IPS DF 6.9 (cell line): ENCODE measurements around the gene SPATA16.

Source experiments
- DNase-seq: peaks from one replicate; pipeline ENCODE4 v3.0.0-alpha.2; 2013; ENCODE audit warnings: low read depth, low spot score
- H3K27ac ChIP-seq: one replicate; pipeline ENCODE4 v1.5.1; 2013; ENCODE audit warnings: low read length, control low read depth
- H3K27me3 ChIP-seq: 2 replicates; pipeline ENCODE4 v1.6.1; 2013; ENCODE audit warnings: mild to moderate bottlenecking, low read length; ENCODE audit not compliant: control insufficient read depth, insufficient read depth
- H3K36me3 ChIP-seq: 2 replicates; pipeline ENCODE4 v1.6.1; 2013; ENCODE audit warnings: low read length; ENCODE audit not compliant: control insufficient read depth, insufficient read depth
- H3K4me1 ChIP-seq: 2 replicates; pipeline ENCODE4 v1.6.1; 2013; ENCODE audit warnings: low read length; ENCODE audit not compliant: control insufficient read depth, insufficient read depth
- H3K4me3 ChIP-seq: 2 replicates; pipeline ENCODE4 v1.5.1; 2013; ENCODE audit warnings: mild to moderate bottlenecking, low read length
- H3K9me3 ChIP-seq: 2 replicates; pipeline ENCODE4 v1.6.1; 2013; ENCODE audit warnings: low read length, inconsistent platforms; ENCODE audit not compliant: control insufficient read depth, insufficient read depth
- WGBS: extraction: QIAGEN DNeasy Blood & Tissue Kit; methylation state at CpG from one replicate; pipeline ENCODE4 v1.1.7; 2013; ENCODE audit warnings: mixed read lengths, missing lambda C conversion rate; ENCODE audit not compliant: insufficient read length, insufficient coverage; 5-methylcytosine and 5-hydroxymethylcytosine counted together

The SPATA16 gene

DNA sequence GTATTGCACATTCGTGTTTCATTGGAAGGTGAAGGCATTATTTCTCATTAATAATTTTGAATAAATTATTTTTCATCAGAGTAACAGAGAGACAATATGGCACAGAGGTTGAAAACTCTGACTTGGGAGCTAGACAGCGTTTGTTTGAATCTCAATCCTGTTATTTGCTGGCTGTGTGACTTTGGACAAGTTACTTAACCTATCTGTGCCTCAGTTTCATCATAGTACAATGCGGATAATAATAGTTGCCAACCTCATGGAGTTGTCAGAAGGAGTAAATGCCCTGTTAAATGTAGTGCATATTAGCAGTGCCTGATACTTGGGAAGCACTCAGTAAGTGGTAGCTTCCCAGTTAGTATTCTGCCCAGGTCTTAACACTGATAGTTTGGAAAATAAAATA is 151.7 kb downstream of the SPATA16 start:
- H3K9me3 ChIP-seq, result no peaks in the 10 kb centered on the region
- no peaks in the 10 kb centered on the region for H3K27me3 ChIP-seq
- H3K27ac ChIP-seq, result no peak overlapping the region
- no peak overlapping the region for H3K4me3 ChIP-seq
- no peak for DNase-seq
- H3K36me3 ChIP-seq, result no peaks in the 10 kb centered on the region
- WGBS, result no CpG with 5 or more reads among the region's 3 CpGs
- no peaks in the 10 kb centered on the region for H3K4me1 ChIP-seq

GRCh38 chr3:172987273-172987672 is 153.8 kb downstream of the SPATA16 start:
- Histone ChIP-seq H3K36me3 (no peaks in the 10 kb centered on the region), H3K4me3 (no peak overlapping the region), H3K27me3 (no peaks in the 10 kb centered on the region), H3K27ac (no peak overlapping the region), H3K9me3 (no peaks in the 10 kb centered on the region), H3K4me1 (no peaks in the 10 kb centered on the region; the same call in 1 of the 2 replicates)
- WGBS, result no CpG with 5 or more reads among the region's 3 CpGs
- peak; percentile 25 for DNase-seq

GRCh38 chr3:172984914-172985313 is 156.1 kb downstream of the SPATA16 start:
- no peaks in the 10 kb centered on the region for H3K27me3 ChIP-seq
- no peak overlapping the region for H3K27ac ChIP-seq
- WGBS, result no CpG with 5 or more reads among the region's 1 CpG
- no peaks in the 10 kb centered on the region for H3K9me3 ChIP-seq
- no peaks in the 10 kb centered on the region; the same call in 1 of the 2 replicates for H3K4me1 ChIP-seq
- no peak for DNase-seq
- H3K36me3 ChIP-seq, result no peaks in the 10 kb centered on the region
- no peak overlapping the region for H3K4me3 ChIP-seq

- Histone ChIP-seq H3K27me3 (no peaks in the 10 kb centered on the region), H3K4me3 (no peak overlapping the region), H3K9me3 (no peaks in the 10 kb centered on the region), H3K36me3 (no peaks in the 10 kb centered on the region), H3K4me1 (no peaks in the 10 kb centered on the region; the same call in 1 of the 2 replicates), H3K27ac (no peak overlapping the region)
- 100% methylated on average over 1 of the region's 3 CpGs for WGBS
- no peak for DNase-seq
These were observed 158.2 kb downstream of the SPATA16 start for GRCh38 chr3:172982736-172983364.

DNA sequence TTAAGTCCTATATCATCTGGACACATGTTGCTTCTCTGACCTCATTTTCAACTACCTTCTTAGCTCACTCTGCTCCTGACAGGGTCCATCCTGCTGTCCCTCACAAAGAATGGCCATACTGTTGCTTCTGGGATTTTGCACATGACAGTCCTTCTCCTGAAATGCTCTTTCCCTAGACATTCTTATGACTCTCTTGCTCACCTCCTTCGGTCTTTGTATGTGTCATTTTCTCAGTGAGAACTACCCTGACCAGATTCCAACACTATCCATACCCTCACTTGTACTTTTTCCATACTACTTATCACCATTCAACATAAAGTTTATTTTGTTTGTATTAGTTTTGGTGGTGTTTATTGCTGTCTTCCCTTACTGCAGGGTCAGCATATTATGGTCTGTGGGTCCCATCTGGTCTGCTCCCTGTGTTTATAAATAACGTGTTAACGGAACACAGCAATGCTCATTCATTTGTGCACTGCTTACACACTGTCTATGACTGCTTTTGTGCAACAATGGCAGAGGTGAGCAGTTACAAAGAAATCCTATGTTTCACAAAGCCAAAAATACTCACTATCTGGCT is 159.5 kb downstream of the SPATA16 start:
- Histone ChIP-seq H3K9me3 (no peaks in the 10 kb centered on the region), H3K36me3 (no peaks in the 10 kb centered on the region), H3K27ac (no peak overlapping the region), H3K27me3 (no peaks in the 10 kb centered on the region), H3K4me3 (no peak overlapping the region), H3K4me1 (no peaks in the 10 kb centered on the region; the same call in 1 of the 2 replicates)
- no CpG with 5 or more reads among the region's 3 CpGs for WGBS
- no peak for DNase-seq

- WGBS, result no CpG with 5 or more reads among the region's 8 CpGs
- H3K4me3 ChIP-seq, result no peak overlapping the region
- no peak overlapping the region for H3K27ac ChIP-seq
- no peak for DNase-seq
- no peaks in the 10 kb centered on the region for H3K36me3 ChIP-seq
- no peaks in the 10 kb centered on the region for H3K9me3 ChIP-seq
- no peaks in the 10 kb centered on the region for H3K27me3 ChIP-seq
- H3K4me1 ChIP-seq, result no peaks in the 10 kb centered on the region; the same call in 1 of the 2 replicates
These were observed 160.2 kb downstream of the SPATA16 start for GRCh38 chr3:172980849-172981248.

DNA sequence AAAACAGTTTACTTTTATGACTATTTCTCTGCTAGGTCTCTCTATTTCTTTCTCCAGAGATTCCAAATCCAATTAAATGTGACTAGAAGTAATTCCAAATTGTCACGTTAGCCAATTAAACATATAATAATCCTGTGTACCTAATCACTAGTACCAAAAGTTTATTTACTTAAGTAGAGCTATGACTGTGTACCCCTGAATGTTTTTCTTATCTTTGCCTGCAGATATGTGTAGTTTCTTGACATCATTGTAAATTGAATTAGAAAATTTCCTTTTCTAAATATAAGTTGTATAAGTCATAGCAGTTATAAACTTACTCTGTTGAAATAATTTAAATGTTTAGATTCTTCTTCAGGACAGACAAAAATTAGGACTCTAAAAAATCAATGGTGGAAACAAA is 163.3 kb downstream of the SPATA16 start:
- no CpG with 5 or more reads among the region's 1 CpG for WGBS
- Histone ChIP-seq H3K36me3 (no peaks in the 10 kb centered on the region), H3K9me3 (no peaks in the 10 kb centered on the region), H3K27me3 (no peaks in the 10 kb centered on the region), H3K4me1 (no peaks in the 10 kb centered on the region), H3K4me3 (no peak overlapping the region), H3K27ac (no peak overlapping the region)
- DNase-seq, result no peak

DNA sequence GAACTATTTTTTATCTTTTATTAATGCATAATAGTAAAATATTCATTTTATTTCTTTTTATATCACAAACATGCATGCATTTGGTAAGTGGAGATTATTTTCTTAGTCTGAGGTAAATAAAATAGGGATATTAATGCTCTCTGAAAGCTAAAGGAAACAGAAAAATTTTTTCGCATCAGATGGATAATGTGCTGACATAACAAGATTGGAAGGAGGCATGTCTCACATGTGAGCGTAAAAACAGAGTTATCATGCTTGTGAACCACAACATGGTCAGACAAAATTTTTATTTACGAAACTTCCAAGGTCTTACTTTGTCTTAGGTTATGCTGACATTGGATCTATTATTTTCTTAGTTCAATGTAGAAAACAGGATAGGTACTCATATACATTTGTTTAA is 166.1 kb downstream of the SPATA16 start:
- no peaks in the 10 kb centered on the region for H3K36me3 ChIP-seq
- H3K4me3 ChIP-seq, result no peak overlapping the region
- no peak for DNase-seq
- H3K27ac ChIP-seq, result no peak overlapping the region
- no CpG with 5 or more reads among the region's 3 CpGs for WGBS
- H3K9me3 ChIP-seq, result no peaks in the 10 kb centered on the region
- H3K4me1 ChIP-seq, result no peaks in the 10 kb centered on the region
- H3K27me3 ChIP-seq, result no peaks in the 10 kb centered on the region

- Histone ChIP-seq H3K27ac (no peak overlapping the region), H3K9me3 (no peaks in the 10 kb centered on the region), H3K4me1 (no peaks in the 10 kb centered on the region), H3K36me3 (no peaks in the 10 kb centered on the region), H3K4me3 (no peak overlapping the region), H3K27me3 (no peaks in the 10 kb centered on the region)
- no CpG with 5 or more reads among the region's 2 CpGs for WGBS
- DNase-seq, result no peak
These were observed 167.2 kb downstream of the SPATA16 start for GRCh38 chr3:172973799-172974198.

- H3K27ac ChIP-seq, result no peak overlapping the region
- no peaks in the 10 kb centered on the region for H3K4me1 ChIP-seq
- no peaks in the 10 kb centered on the region for H3K9me3 ChIP-seq
- H3K27me3 ChIP-seq, result no peaks in the 10 kb centered on the region
- no peak for DNase-seq
- no peak overlapping the region for H3K4me3 ChIP-seq
- 100% methylated on average over 2 of the region's 5 CpGs for WGBS
- no peaks in the 10 kb centered on the region for H3K36me3 ChIP-seq
These were observed 168.3 kb downstream of the SPATA16 start for GRCh38 chr3:172972717-172973116.

DNA sequence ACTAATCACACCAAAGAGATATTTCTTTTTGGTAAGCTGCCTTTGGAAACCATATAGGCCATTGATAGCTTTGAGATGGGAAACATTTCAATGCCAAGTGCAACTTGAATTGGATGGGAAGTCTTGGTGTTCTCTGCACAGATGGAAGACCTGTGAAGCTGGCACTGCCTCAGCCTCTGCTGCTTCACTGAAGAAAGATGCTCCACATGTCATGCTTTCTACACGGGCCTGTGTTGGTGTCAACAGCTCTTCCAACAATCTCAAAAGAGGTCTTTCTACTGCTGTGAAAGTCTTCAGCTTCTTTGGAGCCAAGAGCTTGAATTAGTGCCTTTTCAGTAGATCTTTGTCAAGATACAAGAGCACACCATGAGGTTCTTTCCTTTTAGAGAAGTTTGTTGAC is 169.0 kb downstream of the SPATA16 start:
- no peak for DNase-seq
- Histone ChIP-seq H3K4me1 (no peaks in the 10 kb centered on the region), H3K27ac (no peak overlapping the region), H3K27me3 (no peaks in the 10 kb centered on the region), H3K4me3 (no peak overlapping the region), H3K9me3 (no peaks in the 10 kb centered on the region), H3K36me3 (no peaks in the 10 kb centered on the region)
- no CpG with 5 or more reads among the region's 1 CpG for WGBS
